HFF-Myc (cell line): ENCODE data around the gene TMEM40.

ENCODE experiments used
- DNase-seq: peaks from one replicate; pipeline ENCODE4 v3.0.0-alpha.2; 2011; ENCODE audit warnings: low read depth; ENCODE audit errors: extremely low read depth
- H3K4me3 ChIP-seq: replicated peaks from 2 replicates; pipeline ENCODE4 v1.5.1; 2011; ENCODE audit warnings: low read depth, mild to moderate bottlenecking, control low read depth, low read length
- TF ChIP-seq, protein P1 (sequence below): IDR thresholded peaks from 2 replicates; pipeline ENCODE4 v1.5.1; 2012; ENCODE audit warnings: mild to moderate bottlenecking, low read depth, low read length, control low read depth; ENCODE audit errors: missing control alignments

TMEM40 gene

GRCh38 chr3:12756175-12756574, 2.9 kb downstream of the TMEM40 start:
- TF ChIP-seq, protein P1, sequence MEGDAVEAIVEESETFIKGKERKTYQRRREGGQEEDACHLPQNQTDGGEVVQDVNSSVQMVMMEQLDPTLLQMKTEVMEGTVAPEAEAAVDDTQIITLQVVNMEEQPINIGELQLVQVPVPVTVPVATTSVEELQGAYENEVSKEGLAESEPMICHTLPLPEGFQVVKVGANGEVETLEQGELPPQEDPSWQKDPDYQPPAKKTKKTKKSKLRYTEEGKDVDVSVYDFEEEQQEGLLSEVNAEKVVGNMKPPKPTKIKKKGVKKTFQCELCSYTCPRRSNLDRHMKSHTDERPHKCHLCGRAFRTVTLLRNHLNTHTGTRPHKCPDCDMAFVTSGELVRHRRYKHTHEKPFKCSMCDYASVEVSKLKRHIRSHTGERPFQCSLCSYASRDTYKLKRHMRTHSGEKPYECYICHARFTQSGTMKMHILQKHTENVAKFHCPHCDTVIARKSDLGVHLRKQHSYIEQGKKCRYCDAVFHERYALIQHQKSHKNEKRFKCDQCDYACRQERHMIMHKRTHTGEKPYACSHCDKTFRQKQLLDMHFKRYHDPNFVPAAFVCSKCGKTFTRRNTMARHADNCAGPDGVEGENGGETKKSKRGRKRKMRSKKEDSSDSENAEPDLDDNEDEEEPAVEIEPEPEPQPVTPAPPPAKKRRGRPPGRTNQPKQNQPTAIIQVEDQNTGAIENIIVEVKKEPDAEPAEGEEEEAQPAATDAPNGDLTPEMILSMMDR: no peak
- no peak for DNase-seq
- no peak overlapping the region for H3K4me3 ChIP-seq

GRCh38 chr3:12755754-12756153, 3.3 kb downstream of the TMEM40 start:
- no peak overlapping the region for H3K4me3 ChIP-seq
- no peak for DNase-seq
- TF ChIP-seq, protein P1: no peak

GRCh38 chr3:12754313-12754712, 4.7 kb downstream of the TMEM40 start:
- H3K4me3 ChIP-seq: no peak overlapping the region
- DNase-seq: no peak
- TF ChIP-seq, protein P1: no peak

DNA sequence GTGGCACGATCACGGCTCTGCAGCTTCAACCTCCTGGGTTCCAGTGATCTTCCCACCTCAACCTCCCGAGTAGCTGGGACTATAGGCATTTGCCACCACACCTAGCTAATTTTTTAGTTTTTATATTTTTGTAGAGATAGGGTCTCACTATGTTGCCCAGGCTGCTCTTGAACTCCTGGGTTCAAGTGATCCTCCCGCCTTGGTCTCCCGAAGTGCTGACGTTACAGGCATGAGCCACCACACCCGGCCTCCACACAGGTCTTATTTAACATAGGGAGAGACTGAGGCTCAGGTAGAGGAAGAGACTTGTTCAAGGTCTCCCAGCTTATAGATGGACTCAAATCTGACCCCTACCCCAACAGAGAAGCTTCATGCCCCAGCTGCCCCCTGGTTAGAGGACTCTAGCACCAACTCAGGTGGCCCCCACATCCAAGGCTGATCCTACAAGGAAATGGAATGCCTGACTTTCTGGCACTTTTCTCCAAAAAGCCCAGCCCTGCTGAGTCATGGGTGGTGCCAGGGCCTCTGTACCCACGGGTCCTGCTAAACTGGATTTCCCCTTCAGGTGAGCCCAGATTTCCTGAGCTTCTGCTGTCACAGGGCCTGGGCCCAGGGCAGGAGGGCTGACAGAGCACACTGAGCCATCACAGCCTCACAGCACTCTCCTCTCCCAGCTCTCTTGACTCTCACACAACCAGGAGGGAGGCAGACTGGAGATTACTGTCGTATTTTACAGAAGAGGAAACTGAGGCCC, 5.6 kb downstream of the TMEM40 start:
- DNase-seq: no peak
- no peak overlapping the region for H3K4me3 ChIP-seq
- TF ChIP-seq, protein P1: no peak

DNA sequence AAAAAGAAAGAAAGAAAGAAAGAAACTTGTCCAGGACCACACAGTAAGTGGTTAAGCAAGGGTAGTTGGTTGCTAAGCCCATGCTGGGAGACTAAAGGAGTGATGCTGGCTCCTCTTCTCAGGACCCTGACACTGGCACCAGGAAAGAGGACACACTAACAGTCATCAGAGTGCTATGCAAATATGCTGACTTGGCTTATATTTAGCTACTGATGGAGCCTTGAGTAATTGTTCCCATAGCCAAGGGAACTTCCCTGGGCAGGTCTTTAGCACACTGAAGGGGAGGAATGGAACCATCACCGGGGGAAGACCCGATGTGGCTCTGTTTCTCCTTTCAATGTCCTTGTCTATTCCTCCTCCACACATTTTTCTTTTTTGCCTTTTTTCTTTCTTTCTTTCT, 6.2 kb downstream of the TMEM40 start:
- no peak overlapping the region for H3K4me3 ChIP-seq
- no peak for DNase-seq
- TF ChIP-seq, protein P1: no peak

GRCh38 chr3:12752102-12752501, 7.0 kb downstream of the TMEM40 start:
- no peak overlapping the region for H3K4me3 ChIP-seq
- TF ChIP-seq, protein P1: no peak
- no peak for DNase-seq

GRCh38 chr3:12751571-12751970, 7.5 kb downstream of the TMEM40 start:
- TF ChIP-seq, protein P1: no peak
- DNase-seq: no peak
- no peak overlapping the region for H3K4me3 ChIP-seq
